NCI-H1092 (cell line): ENCODE data around the gene NFKBIZ.
A peak's percentile ranks its signal among the peaks of the same experiment; 100 is the strongest.

Source experiments
- DNase-seq: peaks from one replicate; lab custom pipeline; 2025; lab: John Stamatoyannopoulos, UW

Gene NFKBIZ

DNA sequence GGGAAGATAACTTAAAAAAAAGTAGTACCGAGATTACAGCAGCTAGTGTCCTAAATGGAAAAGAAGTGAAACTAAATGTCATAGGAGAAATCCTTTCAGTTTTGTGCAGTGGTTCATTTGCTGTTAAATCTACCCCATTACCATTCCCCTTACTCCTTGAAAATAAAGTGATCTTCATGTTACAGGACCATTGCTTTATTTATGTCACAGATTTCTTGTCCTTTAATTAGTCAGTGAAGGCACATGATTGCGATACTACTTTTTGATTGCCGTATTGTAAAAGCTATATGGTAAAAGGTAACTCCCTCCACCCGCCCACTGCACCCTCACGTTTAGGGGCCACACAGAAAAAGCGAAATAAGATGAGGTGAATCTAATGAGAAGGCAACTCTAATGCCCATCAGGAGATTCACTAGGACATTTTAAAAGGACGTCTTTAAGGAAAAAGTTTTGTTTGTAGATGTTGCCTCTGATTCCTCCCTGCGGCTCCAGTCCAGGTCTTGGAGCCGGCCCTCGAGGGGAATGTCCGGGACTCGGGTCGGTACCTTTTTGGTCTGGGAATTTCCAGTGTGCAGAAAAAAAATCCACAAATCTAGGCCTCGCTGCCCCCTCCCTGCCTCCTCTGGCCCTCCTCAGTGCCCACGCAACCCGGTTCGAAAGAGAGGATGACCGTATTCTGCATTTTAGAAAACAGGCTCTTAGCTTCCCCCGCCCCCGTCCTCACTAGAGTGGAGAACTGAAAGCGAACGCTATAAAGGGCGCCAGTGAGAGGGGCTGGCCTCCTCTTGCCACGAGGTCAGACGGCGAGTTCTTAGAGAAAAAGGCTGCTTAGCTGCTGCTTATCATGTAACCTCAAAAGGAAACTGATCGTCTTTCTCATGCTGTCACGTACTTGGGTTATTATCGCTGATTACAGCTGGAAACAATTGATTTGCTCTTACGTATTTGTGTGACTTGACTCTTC is 21.8 kb upstream of the NFKBIZ start:
- peak; percentile 67 for DNase-seq

DNA sequence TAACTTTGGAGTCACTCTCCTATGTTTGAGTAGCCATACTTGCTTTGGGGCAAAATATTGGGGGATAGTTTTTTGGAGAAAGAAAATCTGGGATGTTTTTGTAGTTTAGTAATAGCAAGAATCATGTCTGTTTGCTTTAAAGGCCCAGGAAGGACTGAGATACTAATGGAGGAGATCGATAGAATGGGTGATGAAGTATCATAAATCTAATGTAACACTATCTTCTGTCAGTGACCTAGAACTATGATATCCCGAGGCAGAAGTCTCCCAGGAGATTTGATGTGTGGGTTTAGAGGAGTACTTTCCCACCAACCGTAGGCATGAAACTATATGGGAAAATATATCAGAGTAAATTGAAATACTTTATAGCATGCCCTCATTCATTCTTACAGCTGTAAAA is 21.0 kb upstream of the NFKBIZ start:
- DNase-seq = no peak

DNA sequence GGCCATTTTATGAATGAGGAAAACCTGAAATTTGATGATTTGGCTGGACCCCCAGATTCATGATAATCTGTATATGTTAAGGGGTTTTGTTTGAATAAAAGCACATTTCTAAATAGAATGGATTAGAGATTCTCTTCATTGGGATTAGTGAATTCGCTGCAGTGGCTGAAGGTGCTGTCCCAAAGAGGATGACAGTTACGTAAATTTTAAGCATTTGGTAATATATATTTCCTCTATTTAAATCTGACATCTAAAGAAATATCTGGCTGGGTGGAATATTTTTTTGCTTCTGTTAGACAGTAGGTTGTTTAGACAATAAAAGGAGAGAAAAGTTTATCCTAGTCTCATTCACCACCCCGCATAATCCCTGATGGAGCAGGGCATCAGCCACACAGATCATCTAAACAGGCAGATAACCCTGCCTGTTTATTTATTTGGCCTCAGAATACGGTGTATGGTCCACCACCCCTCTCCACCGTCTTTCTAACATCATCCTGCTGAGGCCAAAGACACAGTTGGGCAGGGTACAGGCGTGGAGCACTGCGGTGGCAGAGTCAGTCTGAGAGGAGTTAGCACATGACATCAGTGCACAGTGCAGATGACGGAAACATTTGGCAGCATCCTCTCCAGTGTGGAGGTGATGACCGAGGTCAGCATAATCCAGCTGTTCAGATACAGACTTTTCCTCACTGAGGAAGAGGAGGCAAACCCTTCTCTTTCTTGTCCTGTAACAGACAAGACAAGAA is 20.4 kb upstream of the NFKBIZ start:
- no peak for DNase-seq

DNA sequence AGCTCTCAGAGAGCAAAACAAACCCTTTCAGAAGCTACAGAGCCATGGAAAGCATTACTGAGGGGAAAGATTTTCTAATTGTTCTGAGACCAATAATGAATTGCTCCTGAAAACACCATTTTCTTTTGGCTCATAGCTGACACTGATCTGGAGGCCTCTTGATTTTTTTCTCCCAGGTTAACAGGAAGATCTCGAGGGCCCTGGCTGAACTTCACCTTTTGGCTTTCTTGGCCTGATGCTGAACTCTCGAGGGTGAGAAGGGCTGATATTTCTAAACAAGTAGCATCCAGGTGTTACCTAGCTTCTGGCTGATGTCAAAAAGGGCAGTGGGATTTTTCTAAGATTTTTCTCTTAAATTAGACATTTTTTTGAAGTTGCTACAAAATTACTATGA is 19.9 kb upstream of the NFKBIZ start:
- no peak for DNase-seq

DNA sequence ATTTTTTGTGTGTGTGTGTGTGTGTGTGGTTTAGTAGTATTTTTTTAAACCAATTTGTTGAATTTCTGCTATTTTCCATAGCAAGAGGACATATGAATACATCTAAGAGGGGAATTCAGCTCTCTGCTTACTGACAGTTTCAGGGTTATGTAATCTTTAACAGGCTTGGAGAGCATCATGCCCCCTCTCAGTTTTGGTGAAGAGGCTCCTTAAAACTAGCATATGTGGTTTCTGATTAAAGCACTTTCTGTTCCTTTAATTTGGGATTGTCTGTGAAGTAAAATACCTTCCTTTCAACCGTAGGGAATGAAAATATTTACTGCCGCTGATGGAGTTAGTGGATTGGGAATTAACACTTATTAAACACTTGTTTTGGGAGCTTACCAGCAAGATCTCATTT is 19.4 kb upstream of the NFKBIZ start:
- DNase-seq = no peak

DNA sequence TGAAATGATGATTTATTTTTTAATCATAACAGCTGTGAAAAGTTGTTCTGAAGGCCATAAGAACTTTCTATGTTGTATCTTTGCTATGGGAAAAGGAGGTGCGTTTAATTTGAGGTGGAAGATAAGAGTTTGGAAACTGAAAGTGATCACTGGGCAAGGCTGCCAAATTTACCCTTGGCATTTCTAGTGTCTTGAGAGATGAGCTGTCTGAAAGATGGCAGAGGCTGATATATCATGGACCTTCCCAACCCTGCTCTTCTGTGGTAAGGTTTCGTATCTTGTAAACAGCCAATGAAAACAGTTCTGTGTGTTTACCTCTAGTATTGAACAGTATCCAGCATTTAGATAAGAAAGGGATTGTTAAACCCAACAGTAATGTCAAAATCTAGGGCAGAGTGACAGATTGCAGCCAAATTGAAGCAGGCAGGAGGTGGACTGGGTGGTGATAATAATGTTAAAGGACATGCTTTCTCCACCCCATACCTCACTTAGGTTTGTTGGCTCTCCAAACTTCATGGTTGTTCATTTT is 15.8 kb upstream of the NFKBIZ start:
- no peak for DNase-seq

DNA sequence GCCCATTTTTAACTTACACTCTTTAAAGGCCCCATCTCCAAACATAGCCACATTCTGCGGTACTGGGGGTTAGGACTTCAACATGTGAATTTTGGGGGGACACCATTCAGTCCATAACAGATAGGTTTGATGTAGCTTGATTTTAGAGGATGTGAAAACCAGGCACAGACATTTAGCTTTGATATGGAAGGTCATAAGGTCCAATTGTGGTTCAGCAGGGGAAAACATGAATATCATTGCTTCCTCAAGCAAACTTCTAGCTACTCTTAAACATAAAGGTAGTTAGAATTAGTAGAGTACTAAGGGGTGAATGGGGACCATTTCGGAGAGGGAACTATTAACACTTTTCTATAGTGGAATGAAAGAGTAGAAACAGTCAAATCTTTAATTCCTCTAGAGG is 13.6 kb upstream of the NFKBIZ start:
- no peak for DNase-seq

DNA sequence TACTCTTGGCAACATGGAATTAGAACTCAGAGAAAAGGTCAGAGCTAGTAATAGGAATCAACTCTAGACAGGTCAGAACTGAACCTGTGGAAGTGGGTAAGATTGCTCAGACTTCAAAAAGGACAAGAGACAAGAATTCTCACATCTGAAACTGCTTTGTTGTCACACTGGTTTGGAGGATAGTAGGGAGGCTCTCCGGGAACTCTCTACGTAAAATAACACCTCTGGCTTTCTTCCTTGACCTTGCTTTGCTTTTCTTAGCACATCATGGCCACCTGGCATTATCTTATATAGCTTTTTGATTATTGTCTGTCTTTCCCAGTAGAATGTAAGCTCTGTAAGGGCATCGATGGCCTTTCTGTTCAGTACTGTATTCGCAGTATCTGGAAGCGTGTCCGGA is 13.2 kb upstream of the NFKBIZ start:
- DNase-seq = no peak

DNA sequence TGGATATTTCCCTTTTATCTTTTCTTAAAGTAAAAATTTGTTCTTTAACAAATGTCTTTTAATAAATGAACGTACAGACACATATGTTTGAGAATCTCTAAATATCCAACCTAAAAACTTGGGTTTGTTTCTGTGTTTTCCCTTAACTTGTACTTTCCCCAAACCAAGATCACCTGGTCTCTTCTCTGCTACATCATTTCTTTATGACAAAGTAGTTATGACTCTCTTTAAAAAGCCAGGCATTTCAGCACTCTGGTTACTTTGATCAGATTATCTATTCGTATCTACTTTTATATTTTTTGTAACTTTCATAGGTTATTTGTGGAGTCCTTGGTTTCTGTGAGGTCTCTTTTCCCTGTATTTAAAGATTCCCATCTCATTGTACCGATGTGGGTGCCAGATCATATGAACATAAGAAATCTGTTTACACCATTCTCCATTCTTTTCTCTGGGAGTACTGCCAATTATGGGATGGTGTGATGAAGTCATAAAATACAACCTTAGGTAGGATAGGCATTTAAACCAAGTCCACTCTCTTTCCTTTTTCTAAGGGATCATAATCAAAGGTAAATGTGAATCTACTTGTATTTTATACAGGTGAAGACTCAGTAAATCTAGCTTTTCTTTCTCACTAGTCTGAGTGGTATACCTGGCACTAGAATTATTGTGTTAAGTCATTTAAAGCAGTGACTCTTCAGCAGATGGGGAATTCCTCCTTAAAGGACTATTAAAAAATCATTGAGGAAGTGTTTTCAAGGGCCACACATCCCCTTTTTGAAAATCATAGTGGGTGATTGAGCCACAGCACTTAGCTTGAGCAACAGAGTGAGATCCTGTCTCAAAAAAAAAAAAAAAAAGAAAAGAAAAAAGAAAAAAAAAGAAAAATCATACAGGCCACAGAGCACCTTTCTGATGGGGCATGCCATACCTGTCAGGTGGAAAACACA is 12.4 kb upstream of the NFKBIZ start:
- no peak for DNase-seq

DNA sequence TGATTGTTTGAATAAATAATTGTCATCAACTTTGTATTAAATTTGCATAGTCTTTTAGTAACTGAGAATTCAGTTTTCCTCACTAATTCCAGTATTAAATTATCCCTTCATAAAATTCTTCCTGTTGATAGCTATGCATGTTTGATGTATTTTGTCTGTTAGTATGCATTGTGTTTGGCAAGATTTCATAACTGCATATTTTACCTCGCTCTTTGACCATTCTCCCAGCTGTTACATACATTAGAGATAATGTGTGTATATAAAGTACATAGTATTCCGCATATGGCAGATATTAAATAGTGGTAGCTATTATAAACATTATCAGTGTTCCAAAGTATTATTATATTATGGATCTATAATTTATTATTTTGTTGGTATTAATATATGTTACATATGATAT is 10.6 kb upstream of the NFKBIZ start:
- DNase-seq = no peak

DNA sequence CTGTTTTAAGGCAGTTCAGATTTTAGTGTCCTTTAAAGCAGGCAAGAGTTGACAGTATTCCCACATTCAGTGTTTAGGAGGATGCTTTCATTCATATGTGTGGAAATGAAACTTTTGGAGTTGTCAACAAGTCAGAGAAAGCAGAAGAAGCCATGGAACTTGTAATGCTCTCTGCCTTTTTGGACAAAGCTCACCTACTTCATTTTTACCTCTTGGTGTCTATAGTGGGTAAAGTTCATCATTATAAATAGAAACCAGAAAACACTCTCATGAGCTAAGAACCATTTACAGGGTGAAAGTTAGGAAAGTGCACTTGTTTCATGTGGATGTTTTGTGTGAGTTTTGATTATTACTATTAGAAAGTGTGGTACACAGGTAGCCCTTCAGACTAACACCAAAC is 9.2 kb upstream of the NFKBIZ start:
- DNase-seq = no peak

DNA sequence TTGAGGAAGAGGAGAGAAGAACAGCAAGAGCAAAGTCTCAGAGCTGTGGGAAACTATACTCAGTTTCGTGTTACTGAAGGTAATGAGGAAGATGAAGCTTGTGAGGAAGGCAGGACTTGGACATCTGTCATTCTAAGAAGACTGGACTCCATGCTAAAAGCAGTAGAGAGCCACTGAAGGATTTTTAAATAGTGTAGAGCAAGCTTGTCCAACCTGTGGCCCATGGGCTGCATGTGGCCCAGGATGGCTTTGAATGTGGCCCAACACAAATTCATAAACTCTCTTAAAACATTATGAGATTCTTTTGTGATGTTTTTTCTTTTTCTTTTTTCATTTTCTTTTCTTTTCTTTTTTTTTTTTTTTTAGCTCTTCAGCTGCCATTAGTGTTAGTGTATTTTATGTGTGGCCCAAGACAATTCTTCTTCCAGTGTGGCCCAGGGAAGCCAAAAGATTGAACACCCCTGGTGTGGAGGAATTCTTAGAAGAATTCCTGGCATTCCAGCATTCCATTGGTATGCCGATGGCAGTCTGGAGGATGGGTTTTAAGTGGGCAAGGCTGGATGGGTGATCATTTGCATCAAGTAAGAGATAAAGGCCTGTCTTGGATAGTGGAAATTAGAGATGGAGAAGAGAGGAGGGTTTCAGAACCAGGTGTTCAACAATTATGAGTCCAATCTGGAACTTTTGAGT is 6.9 kb upstream of the NFKBIZ start:
- DNase-seq = no peak

DNA sequence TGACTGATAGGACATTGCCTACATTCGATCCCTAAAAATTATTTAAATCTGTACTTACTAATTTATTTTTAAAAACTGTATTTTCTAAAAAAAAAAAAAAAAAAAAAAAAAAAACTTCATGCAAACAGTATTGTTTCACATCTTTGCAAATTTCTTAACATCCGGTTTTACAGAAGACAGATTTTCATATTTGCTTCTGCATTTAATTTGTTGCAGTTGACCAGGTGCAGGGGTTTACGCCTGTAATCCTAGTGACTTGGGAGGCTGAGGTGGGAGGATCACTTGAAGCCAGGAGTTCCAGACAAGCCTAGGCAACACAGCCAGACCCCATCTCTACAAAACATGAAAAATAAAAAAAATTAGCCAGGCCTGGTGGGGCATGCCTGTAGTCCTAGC is 6.4 kb upstream of the NFKBIZ start:
- DNase-seq = no peak

DNA sequence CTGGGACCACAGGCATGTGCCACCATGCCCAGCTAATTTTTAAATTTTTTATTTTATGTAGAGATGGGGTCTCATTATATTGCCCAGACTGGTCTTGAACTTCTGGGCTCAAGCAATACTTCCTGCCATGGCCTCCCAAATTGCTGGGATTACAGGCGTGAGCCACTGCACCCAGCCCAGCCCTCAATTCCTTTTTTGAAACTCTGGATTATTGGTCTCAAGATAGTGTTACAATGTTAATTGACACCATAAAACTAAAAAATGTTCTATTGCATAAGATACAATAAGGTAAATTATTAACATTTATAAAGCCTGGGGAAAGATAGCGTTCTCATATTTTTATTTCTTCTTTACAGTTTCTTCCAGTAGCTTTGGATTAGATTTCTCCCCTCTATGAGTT is 3.9 kb upstream of the NFKBIZ start:
- DNase-seq = no peak

DNA sequence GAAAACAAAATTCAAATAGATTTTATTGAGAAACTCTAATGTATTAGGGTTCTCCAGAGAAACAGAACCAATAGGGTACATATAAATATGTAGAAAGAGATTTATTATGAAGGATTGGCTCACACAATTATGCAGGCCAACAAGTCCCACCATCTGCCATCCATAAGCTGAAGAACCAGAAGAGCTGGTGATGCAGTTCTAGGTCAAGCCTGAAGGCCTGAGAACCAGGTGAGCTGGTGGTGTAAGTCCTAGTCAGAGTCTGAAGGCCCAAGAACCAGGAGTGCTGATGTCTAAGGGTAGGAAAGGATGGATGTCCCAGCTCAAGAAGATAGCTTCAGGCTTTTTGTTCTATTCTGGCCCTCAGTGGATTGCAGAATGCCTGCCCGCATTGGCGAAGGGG is 2.6 kb upstream of the NFKBIZ start:
- no peak for DNase-seq

DNA sequence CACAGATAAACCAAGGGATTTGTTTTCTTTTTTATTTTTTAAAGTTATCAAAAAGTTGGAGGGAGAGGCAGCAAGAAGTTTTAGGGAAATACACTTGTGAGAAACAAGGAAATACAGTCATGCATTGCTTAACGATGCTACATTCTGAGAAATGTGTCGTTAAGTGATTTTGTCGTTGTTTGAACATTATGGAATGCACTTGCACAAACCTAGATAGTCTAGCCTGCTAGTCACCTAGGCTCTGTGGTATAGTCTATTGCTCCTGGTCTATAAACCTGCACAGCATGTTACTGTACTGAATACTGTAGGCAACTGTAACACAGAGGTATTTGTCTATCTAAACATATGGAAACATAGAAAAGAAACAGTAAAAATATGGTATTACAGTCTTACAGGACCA is 2.0 kb upstream of the NFKBIZ start:
- DNase-seq = no peak

DNA sequence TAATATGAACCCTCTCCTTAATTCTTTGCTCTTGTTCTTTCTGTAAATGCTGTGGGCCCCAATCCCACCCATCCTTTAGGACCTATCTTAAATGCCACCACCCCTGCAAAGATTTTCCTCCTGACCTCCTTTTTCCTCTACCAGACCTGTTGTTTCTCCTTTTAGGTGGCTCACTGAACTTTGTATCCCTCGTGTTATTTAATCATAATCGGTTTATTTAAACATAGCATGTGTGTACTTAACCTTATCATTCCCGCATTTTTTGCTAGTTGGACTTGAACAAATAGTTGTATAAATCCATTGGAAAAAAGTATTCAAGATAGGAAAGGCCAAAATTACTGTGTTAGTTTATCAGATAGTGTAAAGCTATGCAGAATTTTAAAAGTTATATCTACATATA is 988 bp upstream of the NFKBIZ start:
- no peak for DNase-seq

DNA sequence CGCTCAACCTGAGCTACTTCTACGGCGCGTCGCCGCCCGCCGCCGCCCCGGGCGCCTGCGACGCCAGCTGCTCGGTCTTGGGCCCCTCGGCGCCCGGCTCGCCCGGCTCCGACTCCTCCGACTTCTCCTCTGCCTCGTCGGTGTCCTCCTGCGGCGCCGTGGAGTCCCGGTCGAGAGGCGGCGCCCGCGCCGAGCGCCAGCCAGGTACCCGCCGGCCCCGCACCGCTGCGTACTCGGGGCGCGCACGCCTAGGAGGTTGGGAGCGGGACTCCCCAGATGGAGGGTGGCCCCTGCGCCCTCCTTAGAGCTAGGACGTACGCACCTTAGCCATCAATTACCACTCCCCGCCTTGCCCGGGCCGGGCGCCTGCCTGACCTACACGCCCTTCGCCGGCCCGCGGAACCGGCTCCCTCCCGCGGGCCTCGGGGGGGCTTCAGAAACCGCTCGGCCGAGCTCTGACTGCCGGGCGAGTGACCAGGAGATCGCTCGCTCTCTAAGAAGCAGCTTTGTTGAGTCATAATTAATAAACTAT is 466 bp downstream of the NFKBIZ start:
- DNase-seq = no peak

DNA sequence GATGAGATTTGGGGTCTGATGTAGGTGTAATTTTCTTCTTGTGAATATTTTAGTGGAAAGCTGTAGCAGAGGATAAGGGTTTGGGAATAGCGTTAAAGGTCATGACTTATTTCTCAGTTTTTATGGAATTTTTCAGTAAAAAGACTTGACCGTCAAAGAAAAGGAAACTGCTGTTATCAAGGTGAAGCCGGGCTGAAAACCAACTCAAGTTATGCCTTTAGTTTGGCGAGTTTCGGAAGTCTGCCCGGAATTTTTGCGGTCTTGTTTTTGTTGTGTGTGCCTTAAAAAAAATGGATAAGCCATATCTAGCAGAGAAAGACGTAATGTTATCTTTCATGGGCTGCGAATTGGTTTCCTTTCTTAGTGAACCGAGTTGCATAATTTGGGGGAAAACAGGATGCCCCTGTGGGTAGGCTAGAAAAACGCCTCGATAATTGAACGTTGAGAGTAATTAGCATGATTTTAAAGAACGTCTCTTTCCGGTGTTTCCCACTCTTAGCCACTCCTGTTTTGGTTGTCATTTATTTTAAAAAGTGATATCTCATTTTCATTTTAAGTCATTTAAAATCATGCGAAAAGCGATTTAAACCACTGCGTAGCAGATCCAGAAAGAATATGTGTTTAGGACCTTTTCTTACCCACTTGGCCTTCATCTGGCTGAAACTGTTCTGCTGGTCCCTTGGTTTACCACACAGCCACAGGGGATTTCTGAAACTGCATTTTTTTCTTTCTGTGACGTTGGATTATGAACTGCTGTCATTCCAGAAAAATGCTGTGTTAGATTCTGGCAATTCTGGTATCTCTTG is 1.1 kb downstream of the NFKBIZ start:
- DNase-seq = no peak

DNA sequence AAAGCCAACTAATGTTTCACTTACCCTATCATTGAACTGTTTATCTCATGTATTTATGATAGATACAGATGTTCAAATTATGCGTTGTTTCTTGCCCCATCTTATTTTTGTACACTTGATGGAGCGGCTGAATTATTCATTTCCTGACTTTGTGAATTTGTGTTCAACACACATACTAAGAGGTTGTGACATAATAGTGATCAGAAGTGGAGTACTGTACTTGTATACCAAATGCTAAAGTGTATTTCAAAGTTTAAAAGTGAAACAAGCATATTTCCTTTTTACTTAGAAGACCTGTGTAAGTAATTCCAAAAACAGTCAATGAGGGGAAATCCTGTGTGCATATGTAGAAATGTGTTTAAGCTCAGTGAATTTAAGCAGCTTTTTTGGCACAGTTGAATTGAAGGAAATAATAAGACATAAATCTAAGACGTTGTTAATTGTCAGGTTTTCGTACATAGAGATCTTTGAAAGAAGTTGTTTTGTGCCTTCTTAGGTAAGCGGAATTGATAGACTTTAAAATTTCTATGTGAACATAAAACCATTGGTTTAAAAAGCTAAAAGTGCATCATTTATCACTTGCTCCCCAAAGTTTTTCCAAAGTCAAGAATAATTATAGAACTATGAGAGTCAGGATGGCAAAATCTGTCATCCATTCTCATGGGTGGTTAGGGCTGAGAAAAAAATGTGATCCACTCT is 1.9 kb downstream of the NFKBIZ start:
- no peak for DNase-seq
